GM12878 (cell line): Measurements from ENCODE around the gene VTI1A. TPM values are rescaled to one million over a fixed set of nuclear protein-coding genes. Genes with fewer than 3 reads are reported as not detected.

ENCODE experiments used
- ATAC-seq: fragments of 200-7000 bp; cut with Tn5 transposase; 3 replicates; pipeline ENCODE4 v1.9.1; 2020; ENCODE audit warnings: mild to moderate bottlenecking, moderate library complexity
- BruUV-seq: library from RNA; stranded (reverse); fragments of 400-500 nt; replicated peaks from 2 replicates; lab custom pipeline; 2021; lab: Mats Ljungman, UMichigan
- CTCF ChIA-PET: fragments of 300-600 bp; sonication (Branson Sonifier 250); formaldehyde crosslinking; extraction: SDS; loops from one replicate; lab custom pipeline; 2021; ENCODE audit warnings: inconsistent platforms; lab: Yijun Ruan, JAX
- POLR2A ChIA-PET: fragments of 350-600 bp; formaldehyde crosslinking; extraction: SDS; loops from one replicate; lab custom pipeline; 2021; ENCODE audit warnings: inconsistent platforms; lab: Charles Lee
- RAD21 ChIA-PET: fragments of 300-600 bp; sonication (Branson Sonifier 250); formaldehyde crosslinking; loops from one replicate; lab custom pipeline; 2023; ENCODE audit warnings: antibody characterized with exemption; ENCODE audit not compliant: unreplicated experiment; lab: Charles Lee
- SMC1A ChIA-PET: fragments of 300-600 bp; sonication (Branson Sonifier 250); formaldehyde crosslinking; loops from one replicate; lab custom pipeline; 2023; ENCODE audit not compliant: unreplicated experiment, uncharacterized antibody; lab: Charles Lee
- DNase-seq: peaks from one replicate; pipeline ENCODE4 v3.0.0-alpha.2; 2011; ENCODE audit warnings: low read depth, low spot score
- FAIRE-seq: peaks from 3 replicates; lab custom pipeline; 2011; peaks lifted over from hg19 to GRCh38; lab: Jason Lieb, UNC
- H2AFZ ChIP-seq: 2 replicates; pipeline ENCODE4 v1.6.0; 2011; ENCODE audit warnings: low read depth, low read length, control low read depth; ENCODE audit not compliant: control insufficient read depth
- H3K27ac ChIP-seq: 2 replicates; pipeline ENCODE4 v1.5.1; 2011; ENCODE audit warnings: control low read depth; ENCODE audit not compliant: control insufficient read depth, insufficient read depth
- H3K27me3 ChIP-seq, 2 experiments: replicated peaks in 1 of 2; 2 replicates each; pipeline versions ENCODE4 v1.6.0 to v1.6.1; 2011; ENCODE audit warnings: low read length in 1 of 2; ENCODE audit not compliant: control insufficient read depth in 2 of 2, insufficient read depth in 2 of 2
- H3K36me3 ChIP-seq, 2 experiments: 2 replicates each; pipeline ENCODE4 v1.5.1; 2011; ENCODE audit warnings: low read length in 1 of 2; ENCODE audit not compliant: control insufficient read depth in 2 of 2, insufficient read depth in 2 of 2
- H3K4me1 ChIP-seq: 2 replicates; pipeline ENCODE4 v1.6.1; 2011; ENCODE audit warnings: mild to moderate bottlenecking, low read length, moderate library complexity, mixed read lengths; ENCODE audit not compliant: control insufficient read depth, insufficient read depth
- H3K4me2 ChIP-seq: 2 replicates; pipeline ENCODE4 v1.6.0; 2011; ENCODE audit warnings: control low read depth; ENCODE audit not compliant: control insufficient read depth, insufficient read depth
- H3K4me3 ChIP-seq: fragments of 200-600 bp; sonication (generic); 2 replicates; pipeline ENCODE4 v1.5.1; 2016
- H3K79me2 ChIP-seq: 2 replicates; pipeline ENCODE4 v1.6.0; 2011; ENCODE audit warnings: low read length; ENCODE audit not compliant: control insufficient read depth, insufficient read depth
- H3K9ac ChIP-seq: 2 replicates; pipeline ENCODE4 v1.8.0; 2011; ENCODE audit warnings: low read length, control low read depth, mixed read lengths; ENCODE audit not compliant: control insufficient read depth, insufficient read depth
- H3K9me3 ChIP-seq: replicated peaks from 3 replicates; pipeline ENCODE4 v1.5.1; 2011; ENCODE audit warnings: mild to moderate bottlenecking, low read length; ENCODE audit not compliant: control insufficient read depth, insufficient read depth
- H4K20me1 ChIP-seq: 2 replicates; pipeline ENCODE4 v1.6.0; 2011; ENCODE audit not compliant: control insufficient read depth, insufficient read depth
- BHLHE40 ChIP-seq, 2 experiments: fragments of 450-650 bp in 1 of 2; IDR thresholded peaks; 2 replicates each; pipeline ENCODE4 v1.6.1; 2011 to 2017; ENCODE audit warnings: low read depth in 2 of 2, borderline replicate concordance in 1 of 2, improper control_type of control experiment in 1 of 2, low read length in 1 of 2, mild to moderate bottlenecking in 1 of 2
- CHD2 ChIP-seq: IDR thresholded peaks from 2 replicates; pipeline ENCODE4 v1.6.1; 2011; ENCODE audit warnings: low read depth, low read length, improper control_type of control experiment, borderline replicate concordance
- CREM ChIP-seq: IDR thresholded peaks from 2 replicates; pipeline ENCODE4 v1.6.1; 2014; ENCODE audit warnings: antibody characterized with exemption, low read depth
- ETV6 ChIP-seq, 2 experiments: fragments of 450-650 bp in 1 of 2; IDR thresholded peaks in 1 of 2; conservative IDR thresholded peaks in 1 of 2; 2 replicates each; pipeline ENCODE4 v1.6.1; 2014; ENCODE audit warnings: antibody characterized with exemption in 1 of 2, borderline replicate concordance in 1 of 2, low read depth in 1 of 2, mild to moderate bottlenecking in 1 of 2, moderate library complexity in 1 of 2
- HDGF ChIP-seq: fragments of 450-650 bp; IDR thresholded peaks from 2 replicates; pipeline ENCODE4 v1.6.1; 2016; ENCODE audit warnings: antibody characterized with exemption
- NFIC ChIP-seq: IDR thresholded peaks from 2 replicates; pipeline ENCODE4 v1.6.1; 2012; ENCODE audit warnings: low read depth, mild to moderate bottlenecking, inconsistent platforms, low read length, moderate library complexity
- SP1 ChIP-seq: IDR thresholded peaks from one replicate; pipeline ENCODE4 v1.6.1; 2011; ENCODE audit warnings: low read depth, low read length
- WGBS: methylation state at CpG from one replicate; pipeline ENCODE4 v1.1.6; 2016; ENCODE audit warnings: low lambda C conversion rate; ENCODE audit not compliant: insufficient replicate concordance, insufficient coverage; ENCODE audit errors: missing lambda C conversion rate; 5-methylcytosine and 5-hydroxymethylcytosine counted together
- in situ Hi-C: fragments of 300-500 bp; cut with MboI; formaldehyde crosslinking; loops from 9 replicates; pipeline ENCODE4 v1.14.3; 2018; ENCODE audit warnings: mixed read lengths
- intact Hi-C: fragments of 100-400 bp; cut with micrococcal nuclease; formaldehyde crosslinking; loops from one replicate; pipeline ENCODE4 v1.14.2; 2022; ENCODE audit not compliant: unreplicated experiment
- polyA plus RNA-seq, 11 experiments: library from polyadenylated mRNA; depleted of rRNA in 4 of 11; unstranded in 6 of 11; stranded (reverse) in 5 of 11; fragments of >200 nt; fragmentation: Nextera tagmentation in 4 of 11; fragmentation: Illumina TruSeq in 1 of 11; extraction: Ambion mirVana in 4 of 11; extraction: Trizol in 1 of 11; gene quantifications; 1 replicate in 1 of 11; 2 replicates in 10 of 11; pipeline versions ENCODE4 v1.2.1 to v1.2.3, GENCODE V29; 2011 to 2016; ENCODE audit warnings: inconsistent platforms in 2 of 11, missing spikeins in 2 of 11, low read depth in 1 of 11
- total RNA-seq, 4 experiments: library from RNA; depleted of rRNA in 3 of 4; stranded (reverse); fragments of >200 nt in 3 of 4; fragmentation: Illumina TruSeq in 1 of 4; extraction: Trizol in 1 of 4; gene quantifications; 2 replicates each; pipeline versions ENCODE4 v1.2.1 to v1.2.3, GENCODE V29; 2013 to 2021
- TF ChIP-seq, protein P1 (sequence below): IDR thresholded peaks from 2 replicates; pipeline ENCODE4 v1.6.1; 2012; ENCODE audit warnings: low read depth, low read length, improper control_type of control experiment
- TF ChIP-seq, protein P2 (sequence below): fragments of 450-650 bp; IDR thresholded peaks from 2 replicates; pipeline ENCODE4 v1.6.1; 2017; ENCODE audit warnings: mild to moderate bottlenecking, moderate library complexity
- TF ChIP-seq, protein P3 (sequence below): IDR thresholded peaks from 2 replicates; pipeline ENCODE4 v1.6.1; 2011; ENCODE audit warnings: borderline replicate concordance, low read depth, mild to moderate bottlenecking, moderate library complexity, mixed read lengths, low read length; ENCODE audit not compliant: insufficient read depth; ENCODE audit errors: extremely low read length
- TF ChIP-seq, protein P4 (sequence below): fragments of 450-650 bp; formaldehyde crosslinking; IDR thresholded peaks from 2 replicates; pipeline ENCODE4 v1.5.0; 2022; ENCODE audit warnings: mild to moderate bottlenecking, missing genetic modification characterization

VTI1A gene
- total and polyA plus RNA-seq, 10 of the 15 experiments (the other 5 are each of a cell fraction or from before 2014, with no cell fraction given): 12.4 to 43.2 (median 27.5) TPM

DNA sequence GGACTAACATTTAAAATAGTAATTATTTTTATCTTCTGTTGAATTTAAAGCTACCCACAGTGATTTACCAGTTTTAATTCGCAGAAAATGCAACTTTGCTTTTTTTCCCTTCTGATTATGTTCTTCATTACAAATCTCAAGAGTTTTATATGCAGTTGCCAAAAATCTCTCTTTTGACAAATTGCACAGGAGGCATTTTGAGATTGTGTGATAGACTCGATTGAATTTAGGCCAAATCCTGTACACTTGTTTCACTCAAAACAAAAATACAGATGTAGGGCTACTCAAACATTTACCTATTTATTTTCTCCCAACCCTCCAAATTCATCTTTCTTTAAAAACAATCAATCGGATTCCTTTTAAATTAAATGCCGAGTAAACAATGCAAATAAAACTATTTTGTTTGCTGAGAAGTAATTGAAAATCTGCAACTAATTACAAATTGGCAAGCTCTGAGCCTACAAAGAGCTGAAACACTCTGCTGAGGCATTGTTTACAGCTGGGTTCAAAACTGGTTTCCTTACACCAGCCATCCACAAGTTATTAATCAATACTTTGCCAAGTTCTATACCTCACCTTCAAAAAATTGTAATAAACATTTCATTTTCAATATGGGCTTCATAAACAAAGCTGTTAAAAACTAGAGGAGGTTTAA is 288.2 kb downstream of the VTI1A start:
- WGBS: 82% methylated on average over 4 of the region's 4 CpGs
- no peak overlapping the region for H3K27ac ChIP-seq
- no peak overlapping the region for H3K4me2 ChIP-seq
- in situ Hi-C loops: no loop called here
- no TSS peak for BruUV-seq
- no peaks in the 10 kb centered on the region for H3K79me2 ChIP-seq
- H3K4me1 ChIP-seq: 0 out of 2 replicates have a peak, but pooled peaks cover 3% of the 10 kb centered on the region
- no peaks in the 10 kb centered on the region for H3K9me3 ChIP-seq
- no peak overlapping the region for H2AFZ ChIP-seq
- no peak overlapping the region for H3K4me3 ChIP-seq
- POLR2A ChIA-PET: no interaction called here
- no peak for DNase-seq
- no peak overlapping the region for H3K9ac ChIP-seq
- intact Hi-C loops: no loop called here
- no peak for FAIRE-seq
- CTCF ChIA-PET: interaction anchor here (1.2 kb wide), 1 partner anchor 14 kb away, joined by 3 read pairs; no protein-coding TSS in a partner anchor
- ATAC-seq: no peak
- H3K36me3 ChIP-seq: no peaks in the 10 kb centered on the region
- no peaks in the 10 kb centered on the region for H4K20me1 ChIP-seq
- RAD21 ChIA-PET: no interaction called here
- H3K27me3 ChIP-seq: no peaks in the 10 kb centered on the region
- SMC1A ChIA-PET: interaction anchor here (1.1 kb wide), 1 partner anchor 10 kb away, joined by 4 read pairs; no protein-coding TSS in a partner anchor
- TF ChIP-seq CHD2: no peak
- TF ChIP-seq, protein P1, sequence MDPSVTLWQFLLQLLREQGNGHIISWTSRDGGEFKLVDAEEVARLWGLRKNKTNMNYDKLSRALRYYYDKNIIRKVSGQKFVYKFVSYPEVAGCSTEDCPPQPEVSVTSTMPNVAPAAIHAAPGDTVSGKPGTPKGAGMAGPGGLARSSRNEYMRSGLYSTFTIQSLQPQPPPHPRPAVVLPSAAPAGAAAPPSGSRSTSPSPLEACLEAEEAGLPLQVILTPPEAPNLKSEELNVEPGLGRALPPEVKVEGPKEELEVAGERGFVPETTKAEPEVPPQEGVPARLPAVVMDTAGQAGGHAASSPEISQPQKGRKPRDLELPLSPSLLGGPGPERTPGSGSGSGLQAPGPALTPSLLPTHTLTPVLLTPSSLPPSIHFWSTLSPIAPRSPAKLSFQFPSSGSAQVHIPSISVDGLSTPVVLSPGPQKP: no peak
- TF ChIP-seq, protein P2, sequence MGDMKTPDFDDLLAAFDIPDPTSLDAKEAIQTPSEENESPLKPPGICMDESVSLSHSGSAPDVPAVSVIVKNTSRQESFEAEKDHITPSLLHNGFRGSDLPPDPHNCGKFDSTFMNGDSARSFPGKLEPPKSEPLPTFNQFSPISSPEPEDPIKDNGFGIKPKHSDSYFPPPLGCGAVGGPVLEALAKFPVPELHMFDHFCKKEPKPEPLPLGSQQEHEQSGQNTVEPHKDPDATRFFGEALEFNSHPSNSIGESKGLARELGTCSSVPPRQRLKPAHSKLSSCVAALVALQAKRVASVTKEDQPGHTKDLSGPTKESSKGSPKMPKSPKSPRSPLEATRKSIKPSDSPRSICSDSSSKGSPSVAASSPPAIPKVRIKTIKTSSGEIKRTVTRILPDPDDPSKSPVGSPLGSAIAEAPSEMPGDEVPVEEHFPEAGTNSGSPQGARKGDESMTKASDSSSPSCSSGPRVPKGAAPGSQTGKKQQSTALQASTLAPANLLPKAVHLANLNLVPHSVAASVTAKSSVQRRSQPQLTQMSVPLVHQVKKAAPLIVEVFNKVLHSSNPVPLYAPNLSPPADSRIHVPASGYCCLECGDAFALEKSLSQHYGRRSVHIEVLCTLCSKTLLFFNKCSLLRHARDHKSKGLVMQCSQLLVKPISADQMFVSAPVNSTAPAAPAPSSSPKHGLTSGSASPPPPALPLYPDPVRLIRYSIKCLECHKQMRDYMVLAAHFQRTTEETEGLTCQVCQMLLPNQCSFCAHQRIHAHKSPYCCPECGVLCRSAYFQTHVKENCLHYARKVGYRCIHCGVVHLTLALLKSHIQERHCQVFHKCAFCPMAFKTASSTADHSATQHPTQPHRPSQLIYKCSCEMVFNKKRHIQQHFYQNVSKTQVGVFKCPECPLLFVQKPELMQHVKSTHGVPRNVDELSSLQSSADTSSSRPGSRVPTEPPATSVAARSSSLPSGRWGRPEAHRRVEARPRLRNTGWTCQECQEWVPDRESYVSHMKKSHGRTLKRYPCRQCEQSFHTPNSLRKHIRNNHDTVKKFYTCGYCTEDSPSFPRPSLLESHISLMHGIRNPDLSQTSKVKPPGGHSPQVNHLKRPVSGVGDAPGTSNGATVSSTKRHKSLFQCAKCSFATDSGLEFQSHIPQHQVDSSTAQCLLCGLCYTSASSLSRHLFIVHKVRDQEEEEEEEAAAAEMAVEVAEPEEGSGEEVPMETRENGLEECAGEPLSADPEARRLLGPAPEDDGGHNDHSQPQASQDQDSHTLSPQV: no peak
- TF ChIP-seq, protein P3, sequence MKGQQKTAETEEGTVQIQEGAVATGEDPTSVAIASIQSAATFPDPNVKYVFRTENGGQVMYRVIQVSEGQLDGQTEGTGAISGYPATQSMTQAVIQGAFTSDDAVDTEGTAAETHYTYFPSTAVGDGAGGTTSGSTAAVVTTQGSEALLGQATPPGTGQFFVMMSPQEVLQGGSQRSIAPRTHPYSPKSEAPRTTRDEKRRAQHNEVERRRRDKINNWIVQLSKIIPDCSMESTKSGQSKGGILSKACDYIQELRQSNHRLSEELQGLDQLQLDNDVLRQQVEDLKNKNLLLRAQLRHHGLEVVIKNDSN: no peak
- TF ChIP-seq ETV6 (conservative IDR thresholded peaks at IDR 0.05 in 1 of 2, IDR thresholded peaks at IDR 0.05 in 1 of 2; ENCODE audit: borderline replicate concordance in 1 of 2, low read depth in 1 of 2): no peak
- TF ChIP-seq NFIC: no peak
- no peak for TF ChIP-seq BHLHE40 (IDR thresholded peaks at IDR 0.05; ENCODE audit: borderline replicate concordance in 1 of 2, low read depth in 2 of 2, low read length in 1 of 2)
- no peak for TF ChIP-seq HDGF
- no peak for TF ChIP-seq SP1
- TF ChIP-seq, protein P4, sequence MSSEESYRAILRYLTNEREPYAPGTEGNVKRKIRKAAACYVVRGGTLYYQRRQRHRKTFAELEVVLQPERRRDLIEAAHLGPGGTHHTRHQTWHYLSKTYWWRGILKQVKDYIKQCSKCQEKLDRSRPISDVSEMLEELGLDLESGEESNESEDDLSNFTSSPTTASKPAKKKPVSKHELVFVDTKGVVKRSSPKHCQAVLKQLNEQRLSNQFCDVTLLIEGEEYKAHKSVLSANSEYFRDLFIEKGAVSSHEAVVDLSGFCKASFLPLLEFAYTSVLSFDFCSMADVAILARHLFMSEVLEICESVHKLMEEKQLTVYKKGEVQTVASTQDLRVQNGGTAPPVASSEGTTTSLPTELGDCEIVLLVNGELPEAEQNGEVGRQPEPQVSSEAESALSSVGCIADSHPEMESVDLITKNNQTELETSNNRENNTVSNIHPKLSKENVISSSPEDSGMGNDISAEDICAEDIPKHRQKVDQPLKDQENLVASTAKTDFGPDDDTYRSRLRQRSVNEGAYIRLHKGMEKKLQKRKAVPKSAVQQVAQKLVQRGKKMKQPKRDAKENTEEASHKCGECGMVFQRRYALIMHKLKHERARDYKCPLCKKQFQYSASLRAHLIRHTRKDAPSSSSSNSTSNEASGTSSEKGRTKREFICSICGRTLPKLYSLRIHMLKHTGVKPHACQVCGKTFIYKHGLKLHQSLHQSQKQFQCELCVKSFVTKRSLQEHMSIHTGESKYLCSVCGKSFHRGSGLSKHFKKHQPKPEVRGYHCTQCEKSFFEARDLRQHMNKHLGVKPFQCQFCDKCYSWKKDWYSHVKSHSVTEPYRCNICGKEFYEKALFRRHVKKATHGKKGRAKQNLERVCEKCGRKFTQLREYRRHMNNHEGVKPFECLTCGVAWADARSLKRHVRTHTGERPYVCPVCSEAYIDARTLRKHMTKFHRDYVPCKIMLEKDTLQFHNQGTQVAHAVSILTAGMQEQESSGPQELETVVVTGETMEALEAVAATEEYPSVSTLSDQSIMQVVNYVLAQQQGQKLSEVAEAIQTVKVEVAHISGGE (CRISPR knock-in tag): no peak
- no peak for TF ChIP-seq CREM
